Astrocyte (in vitro differentiated cells and primary cell): ENCODE data around the gene PLEKHA7. TPM values are rescaled to one million over a fixed set of nuclear protein-coding genes. Genes with fewer than 3 reads are reported as not detected.
A peak's percentile ranks its signal among the peaks of the same experiment; 100 is the strongest.

Experiments
- DNase-seq: peaks from one replicate; pipeline ENCODE4 v3.0.0-alpha.2; 2010; ENCODE audit warnings: low read depth
- FAIRE-seq: peaks from 2 replicates; lab custom pipeline; 2011; peaks lifted over from hg19 to GRCh38; lab: Jason Lieb, UNC
- H2AFZ ChIP-seq: 2 replicates; pipeline ENCODE4 v1.6.0; 2012; ENCODE audit warnings: low read depth, low read length, inconsistent platforms
- H3K27ac ChIP-seq: 2 replicates; pipeline ENCODE4 v1.5.1; 2011; ENCODE audit warnings: low read depth, low read length, inconsistent platforms
- H3K27me3 ChIP-seq: 2 replicates; pipeline ENCODE4 v1.6.0; 2011; ENCODE audit warnings: low read length, inconsistent platforms; ENCODE audit not compliant: insufficient read depth
- H3K36me3 ChIP-seq: 2 replicates; pipeline ENCODE4 v1.5.1; 2011; ENCODE audit warnings: low read length, inconsistent platforms; ENCODE audit not compliant: insufficient read depth
- H3K4me1 ChIP-seq: 2 replicates; pipeline ENCODE4 v1.5.1; 2011; ENCODE audit warnings: low read length, inconsistent platforms; ENCODE audit not compliant: insufficient read depth
- H3K4me2 ChIP-seq: 2 replicates; pipeline ENCODE4 v1.6.0; 2012; ENCODE audit warnings: low read length, inconsistent platforms
- H3K4me3 ChIP-seq: 2 replicates; pipeline ENCODE4 v1.5.1; 2011; ENCODE audit warnings: low read depth, mild to moderate bottlenecking, low read length, inconsistent platforms; ENCODE audit not compliant: insufficient read depth
- H3K79me2 ChIP-seq: 2 replicates; pipeline ENCODE4 v1.6.0; 2012; ENCODE audit warnings: mild to moderate bottlenecking, low read length, inconsistent platforms; ENCODE audit not compliant: insufficient read depth
- H3K9ac ChIP-seq: 2 replicates; pipeline ENCODE4 v1.6.0; 2012; ENCODE audit warnings: mild to moderate bottlenecking, low read length, inconsistent platforms
- H3K9me3 ChIP-seq: 2 replicates; pipeline ENCODE4 v1.5.1; 2012; ENCODE audit warnings: low read depth, mild to moderate bottlenecking, low read length, inconsistent platforms; ENCODE audit not compliant: insufficient read depth
- H4K20me1 ChIP-seq: 2 replicates; pipeline ENCODE4 v1.6.0; 2012; ENCODE audit warnings: low read length, inconsistent platforms; ENCODE audit not compliant: insufficient read depth
- H3K27ac Mint-ChIP-seq: one replicate; pipeline ENCODE4 v1.8.0; 2021; ENCODE audit warnings: mild to moderate bottlenecking, mixed read lengths; ENCODE audit not compliant: unreplicated experiment
- H3K27me3 Mint-ChIP-seq: one replicate; pipeline ENCODE4 v1.8.0; 2021; ENCODE audit warnings: low read depth, mixed read lengths; ENCODE audit not compliant: unreplicated experiment
- H3K36me3 Mint-ChIP-seq: one replicate; pipeline ENCODE4 v1.8.0; 2021; ENCODE audit warnings: low read depth, mixed read lengths; ENCODE audit not compliant: unreplicated experiment
- H3K4me1 Mint-ChIP-seq: one replicate; pipeline ENCODE4 v1.8.0; 2021; ENCODE audit warnings: low read depth, mixed read lengths; ENCODE audit not compliant: unreplicated experiment
- H3K4me3 Mint-ChIP-seq: one replicate; pipeline ENCODE4 v1.8.0; 2021; ENCODE audit warnings: mild to moderate bottlenecking, moderate library complexity, mixed read lengths; ENCODE audit not compliant: unreplicated experiment
- H3K9me3 Mint-ChIP-seq: one replicate; pipeline ENCODE4 v1.8.0; 2021; ENCODE audit warnings: mild to moderate bottlenecking, mixed read lengths; ENCODE audit not compliant: unreplicated experiment
- EZH2 ChIP-seq: IDR thresholded peaks from 2 replicates; pipeline ENCODE4 v1.6.1; 2012; ENCODE audit warnings: mild to moderate bottlenecking, low read length, inconsistent platforms; ENCODE audit not compliant: insufficient read depth
- total RNA-seq: library from RNA; stranded (reverse); gene quantifications from 2 replicates; pipeline ENCODE4 v1.2.1, GENCODE V29; 2021
- TF ChIP-seq, protein P1 (sequence below): IDR thresholded peaks from 2 replicates; pipeline ENCODE4 v1.5.1; 2011; ENCODE audit warnings: low read depth, mild to moderate bottlenecking, inconsistent platforms, low read length, moderate library complexity; ENCODE audit not compliant: insufficient read depth

The PLEKHA7 gene
- total RNA-seq, 1 donor from 2014 or later = 5.7 TPM

DNA sequence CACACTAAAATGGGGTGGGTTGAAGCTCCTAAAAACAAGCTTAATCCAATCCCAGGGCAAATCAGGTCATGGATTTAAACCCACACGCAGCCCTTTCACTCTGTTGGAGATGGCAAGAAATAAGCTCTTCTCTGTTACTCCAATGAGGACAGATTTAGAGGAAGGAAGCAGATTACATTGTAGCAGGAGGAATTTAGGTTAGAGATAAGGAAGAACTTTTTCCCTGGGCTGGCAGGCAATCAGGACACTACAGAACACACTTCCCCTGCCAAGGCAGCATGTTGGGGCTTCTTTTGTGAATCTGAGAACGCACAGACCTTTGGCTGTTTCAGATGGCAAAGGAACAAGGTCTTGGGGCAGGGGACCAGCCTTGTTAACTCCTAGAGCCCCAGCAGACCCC is 229.5 kb downstream of the PLEKHA7 start:
- Mint-ChIP-seq H3K36me3 (peaks cover 9% of the 10 kb centered on the region), H3K27me3 (peaks cover 5% of the 10 kb centered on the region), H3K4me3 (no peak overlapping the region), H3K9me3 (no peaks in the 10 kb centered on the region), H3K4me1 (peaks cover 7% of the 10 kb centered on the region), H3K27ac (no peak overlapping the region)
- TF ChIP-seq EZH2 = no peak
- TF ChIP-seq, protein P1, sequence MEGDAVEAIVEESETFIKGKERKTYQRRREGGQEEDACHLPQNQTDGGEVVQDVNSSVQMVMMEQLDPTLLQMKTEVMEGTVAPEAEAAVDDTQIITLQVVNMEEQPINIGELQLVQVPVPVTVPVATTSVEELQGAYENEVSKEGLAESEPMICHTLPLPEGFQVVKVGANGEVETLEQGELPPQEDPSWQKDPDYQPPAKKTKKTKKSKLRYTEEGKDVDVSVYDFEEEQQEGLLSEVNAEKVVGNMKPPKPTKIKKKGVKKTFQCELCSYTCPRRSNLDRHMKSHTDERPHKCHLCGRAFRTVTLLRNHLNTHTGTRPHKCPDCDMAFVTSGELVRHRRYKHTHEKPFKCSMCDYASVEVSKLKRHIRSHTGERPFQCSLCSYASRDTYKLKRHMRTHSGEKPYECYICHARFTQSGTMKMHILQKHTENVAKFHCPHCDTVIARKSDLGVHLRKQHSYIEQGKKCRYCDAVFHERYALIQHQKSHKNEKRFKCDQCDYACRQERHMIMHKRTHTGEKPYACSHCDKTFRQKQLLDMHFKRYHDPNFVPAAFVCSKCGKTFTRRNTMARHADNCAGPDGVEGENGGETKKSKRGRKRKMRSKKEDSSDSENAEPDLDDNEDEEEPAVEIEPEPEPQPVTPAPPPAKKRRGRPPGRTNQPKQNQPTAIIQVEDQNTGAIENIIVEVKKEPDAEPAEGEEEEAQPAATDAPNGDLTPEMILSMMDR = no peak
- Histone ChIP-seq H3K27me3 (no peaks in the 10 kb centered on the region), H3K4me3 (no peak overlapping the region), H4K20me1 (no peaks in the 10 kb centered on the region), H3K79me2 (no peaks in the 10 kb centered on the region), H3K27ac (no peak overlapping the region), H3K9me3 (no peaks in the 10 kb centered on the region), H3K4me2 (no peak overlapping the region), H3K9ac (no peak overlapping the region), H2AFZ (no peak overlapping the region), H3K36me3 (no peaks in the 10 kb centered on the region), H3K4me1 (peaks cover 23% of the 10 kb centered on the region)
- no peak for DNase-seq
- FAIRE-seq = no peak

DNA sequence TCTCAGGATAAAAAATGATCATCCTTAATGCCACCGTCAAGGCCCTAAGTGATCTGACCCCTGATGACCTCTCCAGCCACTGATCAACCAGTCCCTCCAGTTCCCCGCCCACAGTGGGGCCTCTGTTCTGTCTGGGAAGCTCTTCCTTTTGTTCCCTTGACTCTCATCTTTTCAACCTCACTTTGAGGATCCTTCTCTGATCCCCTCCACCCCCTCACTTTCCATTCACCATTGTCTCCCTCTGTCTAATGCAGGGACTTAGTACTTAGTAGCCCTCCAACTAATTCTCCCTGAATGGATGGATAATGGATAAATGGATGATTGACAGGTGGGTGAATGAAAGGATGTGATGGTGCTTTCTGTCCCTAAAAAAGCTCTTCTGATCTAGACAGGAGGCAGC is 230.1 kb downstream of the PLEKHA7 start:
- H3K4me3 Mint-ChIP-seq = no peak overlapping the region
- peaks cover 7% of the 10 kb centered on the region for H3K4me1 Mint-ChIP-seq

DNA sequence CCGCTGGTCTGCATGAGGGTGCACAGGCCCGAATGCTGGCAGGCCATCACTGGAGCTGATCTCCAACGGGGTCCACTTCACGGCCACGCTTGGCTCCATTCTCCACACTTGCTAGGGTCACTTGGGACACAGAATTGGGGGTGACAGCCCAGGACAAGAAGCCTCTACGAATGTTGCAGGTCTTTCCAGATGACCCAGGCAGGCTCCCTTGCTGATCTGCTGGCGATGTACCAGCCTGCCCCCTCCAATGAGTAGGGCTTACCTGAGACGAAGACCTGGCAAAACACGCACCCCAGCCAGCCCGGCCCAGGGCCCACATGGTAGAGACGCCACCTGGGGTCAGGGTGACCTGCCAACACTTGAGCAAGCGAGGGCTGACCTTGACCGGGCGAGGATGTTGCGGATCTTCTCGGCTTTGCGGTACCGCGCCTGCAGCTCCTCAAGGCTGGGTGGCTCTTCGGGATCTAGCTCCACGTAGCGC is 230.9 kb downstream of the PLEKHA7 start:
- FAIRE-seq = no peak
- Histone ChIP-seq H3K4me3 (no peak overlapping the region), H4K20me1 (no peaks in the 10 kb centered on the region), H3K79me2 (no peaks in the 10 kb centered on the region), H3K9ac (no peak overlapping the region), H3K4me1 (peaks cover 15% of the 10 kb centered on the region), H3K27ac (no peak overlapping the region), H2AFZ (no peak overlapping the region), H3K27me3 (no peaks in the 10 kb centered on the region), H3K36me3 (no peaks in the 10 kb centered on the region), H3K9me3 (no peaks in the 10 kb centered on the region), H3K4me2 (no peak overlapping the region)
- H3K36me3 Mint-ChIP-seq = peaks cover 9% of the 10 kb centered on the region
- peaks cover 7% of the 10 kb centered on the region for H3K4me1 Mint-ChIP-seq
- H3K9me3 Mint-ChIP-seq = no peaks in the 10 kb centered on the region
- H3K27ac Mint-ChIP-seq = peak overlapping the region; percentile 12
- TF ChIP-seq EZH2 = no peak
- TF ChIP-seq, protein P1 = no peak
- peaks cover 5% of the 10 kb centered on the region for H3K27me3 Mint-ChIP-seq
- no peak for DNase-seq
- no peak overlapping the region for H3K4me3 Mint-ChIP-seq

More for the DNA sequence above, 230.1 kb downstream of the PLEKHA7 start:
- FAIRE-seq (no peak), DNase-seq (no peak)
- Mint-ChIP-seq H3K36me3 (peaks cover 9% of the 10 kb centered on the region), H3K27me3 (peaks cover 5% of the 10 kb centered on the region), H3K27ac (no peak overlapping the region), H3K9me3 (no peaks in the 10 kb centered on the region)
- H2AFZ ChIP-seq = no peak overlapping the region
- H3K4me2 ChIP-seq = no peak overlapping the region
- H3K27ac ChIP-seq = no peak overlapping the region
- H3K4me1 ChIP-seq = peaks cover 23% of the 10 kb centered on the region
- no peak overlapping the region for H3K9ac ChIP-seq
- no peaks in the 10 kb centered on the region for H4K20me1 ChIP-seq
- TF ChIP-seq, protein P1 = no peak
- TF ChIP-seq EZH2 = no peak
- no peaks in the 10 kb centered on the region for H3K9me3 ChIP-seq
- H3K36me3 ChIP-seq = no peaks in the 10 kb centered on the region
- no peaks in the 10 kb centered on the region for H3K27me3 ChIP-seq
- no peaks in the 10 kb centered on the region for H3K79me2 ChIP-seq
- no peak overlapping the region for H3K4me3 ChIP-seq
